K562 (cell line): ENCODE data around the gene TYMP. TPM values are rescaled to one million over a fixed set of nuclear protein-coding genes. Genes with fewer than 3 reads are reported as not detected.

Experiments used
- ATAC-seq: fragments of 200-7000 bp; cut with Tn5 transposase; 3 replicates; pipeline ENCODE4 v1.9.1; 2020; ENCODE audit warnings: moderate library complexity
- BruUV-seq: library from RNA; stranded (reverse); fragments of 400-500 nt; replicated peaks from 2 replicates; lab custom pipeline; 2021; lab: Mats Ljungman, UMichigan
- CTCF ChIA-PET: fragments of 300-600 bp; formaldehyde crosslinking; extraction: SDS; loops from one replicate; lab custom pipeline; 2021; ENCODE audit warnings: low intra/inter-chr PET ratio; lab: Yijun Ruan, JAX
- POLR2A ChIA-PET: fragments of 300-600, 350-650 bp; sonication (Branson Sonifier 250); formaldehyde crosslinking; extraction: SDS; loops from one replicate; lab custom pipeline; 2021; ENCODE audit warnings: antibody characterized with exemption, inconsistent platforms; lab: Yijun Ruan, JAX
- DNase-seq, 4 experiments: peaks; one replicate each; pipeline versions ENCODE4 v3.0.0 to v3.0.0-alpha.2; 2011 to 2018; ENCODE audit warnings: low spot score in 3 of 4, mixed read lengths in 3 of 4; ENCODE audit errors: extremely low read depth in 1 of 4
- FAIRE-seq: peaks from 2 replicates; lab custom pipeline; 2011; peaks lifted over from hg19 to GRCh38; lab: Jason Lieb, UNC
- H2AFZ ChIP-seq: 2 replicates; pipeline ENCODE4 v1.6.0; 2011; ENCODE audit warnings: low read depth, low read length, control low read depth, inconsistent platforms
- H3K27ac ChIP-seq: fragments of 200-600 bp; 3 replicates; pipeline ENCODE4 v1.8.0; 2011; ENCODE audit warnings: low read depth, mild to moderate bottlenecking, control low read depth, inconsistent platforms, low read length, moderate library complexity, mixed read lengths; ENCODE audit errors: extremely low read depth
- H3K27me3 ChIP-seq, 2 experiments: fragments of 300-600 bp in 1 of 2; 2 replicates in 1 of 2; 3 replicates in 1 of 2; pipeline versions ENCODE4 v1.6.0 to v1.8.0; 2011; ENCODE audit warnings: inconsistent platforms in 2 of 2, low read length in 2 of 2, mild to moderate bottlenecking in 1 of 2, mixed read lengths in 1 of 2, moderate library complexity in 1 of 2; ENCODE audit not compliant: control insufficient read depth in 2 of 2, insufficient read depth in 2 of 2
- H3K36me3 ChIP-seq: fragments of 300-600 bp; 3 replicates; pipeline ENCODE4 v1.8.0; 2011; ENCODE audit warnings: mild to moderate bottlenecking, low read length, inconsistent platforms; ENCODE audit not compliant: control insufficient read depth, insufficient read depth
- H3K4me1 ChIP-seq, 2 experiments: fragments of 200-600 bp in 1 of 2; replicated peaks in 1 of 2; 2 replicates in 1 of 2; 3 replicates in 1 of 2; pipeline versions ENCODE4 v1.5.1 to v1.8.0; 2011; ENCODE audit warnings: inconsistent platforms in 2 of 2, low read length in 2 of 2, mild to moderate bottlenecking in 1 of 2, mixed read lengths in 1 of 2, moderate library complexity in 1 of 2; ENCODE audit not compliant: control insufficient read depth in 2 of 2, insufficient read depth in 2 of 2
- H3K4me2 ChIP-seq: 2 replicates; pipeline ENCODE4 v1.6.1; 2011; ENCODE audit warnings: low read length, control low read depth, inconsistent platforms, mixed read lengths; ENCODE audit not compliant: insufficient read depth
- H3K4me3 ChIP-seq: fragments of 200-600 bp; sonication (generic), shearing (Covaris generic); 2 replicates; pipeline ENCODE4 v1.5.1; 2016; ENCODE audit warnings: control low read depth, inconsistent platforms
- H3K79me2 ChIP-seq: fragments of 200-600 bp; 3 replicates; pipeline ENCODE4 v1.8.0; 2011; ENCODE audit warnings: low read length, inconsistent platforms; ENCODE audit not compliant: control insufficient read depth, insufficient read depth
- H3K9ac ChIP-seq, 2 experiments: 2 replicates each; pipeline versions ENCODE4 v1.6.0 to v1.6.1; 2011; ENCODE audit warnings: low read depth in 2 of 2, low read length in 2 of 2, control low read depth in 1 of 2, inconsistent platforms in 1 of 2, mild to moderate bottlenecking in 1 of 2, mixed read lengths in 1 of 2; ENCODE audit not compliant: insufficient read depth in 1 of 2
- H3K9me1 ChIP-seq: one replicate; pipeline ENCODE4 v1.6.0; 2011; ENCODE audit warnings: inconsistent platforms, mild to moderate bottlenecking, low read length, moderate library complexity; ENCODE audit not compliant: control insufficient read depth, insufficient read depth
- H3K9me3 ChIP-seq: replicated peaks from 2 replicates; pipeline ENCODE4 v1.5.1; 2011; ENCODE audit warnings: low read depth, low read length, inconsistent platforms; ENCODE audit not compliant: control insufficient read depth, insufficient read depth
- H4K20me1 ChIP-seq: replicated peaks from 2 replicates; pipeline ENCODE4 v1.6.1; 2011; ENCODE audit warnings: low read length, inconsistent platforms, mixed read lengths; ENCODE audit not compliant: control insufficient read depth, insufficient read depth
- FOXJ3 ChIP-seq: sonication (generic); formaldehyde crosslinking; IDR thresholded peaks from 2 replicates; pipeline ENCODE4 v1.4.0; 2020; ENCODE audit warnings: mild to moderate bottlenecking, missing genetic modification reagents
- HLTF ChIP-seq: fragments of 450-650 bp; IDR thresholded peaks from 2 replicates; pipeline ENCODE4 v1.6.1; 2016
- KLF1 ChIP-seq: fragments of 450-650 bp; IDR thresholded peaks from 2 replicates; pipeline ENCODE4 v1.6.1; 2016; ENCODE audit warnings: missing genetic modification characterization, missing compliant biosample characterization
- WGBS: fragments of 100-300 bp; shearing (Covaris generic); methylation state at CpG from one replicate; pipeline ENCODE4 v1.1.6; 2016; ENCODE audit warnings: low coverage, mixed read lengths; ENCODE audit not compliant: insufficient coverage; ENCODE audit errors: missing lambda C conversion rate; 5-methylcytosine and 5-hydroxymethylcytosine counted together
- in situ Hi-C: fragments of 300-500 bp; cut with MboI; formaldehyde crosslinking; loops from 4 replicates; pipeline ENCODE4 v1.15.0; 2018; ENCODE audit warnings: inconsistent platforms, mixed read lengths
- intact Hi-C: fragments of 100-400 bp; cut with micrococcal nuclease; formaldehyde crosslinking; loops from 2 replicates; pipeline ENCODE4 v1.14.2; 2022
- polyA plus RNA-seq, 8 experiments: library from polyadenylated mRNA; depleted of rRNA in 4 of 8; stranded (reverse) in 5 of 8; unstranded in 3 of 8; fragments of >200 nt; fragmentation: Nextera tagmentation in 2 of 8; fragmentation: Illumina TruSeq in 1 of 8; extraction: Ambion mirVana in 2 of 8; extraction: Trizol in 1 of 8; gene quantifications; 2 replicates each; pipeline versions ENCODE4 v1.2.1 to v1.2.3, GENCODE V29; 2011 to 2014; ENCODE audit warnings: inconsistent platforms in 1 of 8, missing spikeins in 1 of 8
- total RNA-seq, 7 experiments: library from RNA; depleted of rRNA in 6 of 7; stranded (reverse); fragments of >200 nt in 6 of 7; fragmentation: Illumina TruSeq in 2 of 7; extraction: Trizol in 2 of 7; gene quantifications; 2 replicates each; pipeline versions ENCODE4 v1.2.1 to v1.2.3, GENCODE V29; 2011 to 2021; ENCODE audit warnings: low replicate concordance in 1 of 7
- TF ChIP-seq, protein P1 (sequence below): sonication (generic); formaldehyde crosslinking; IDR thresholded peaks from 2 replicates; pipeline ENCODE4 v1.8.0; 2022; ENCODE audit warnings: mild to moderate bottlenecking, low read depth, missing genetic modification reagents
- TF ChIP-seq, protein P2 (sequence below): fragments of 450-650 bp; formaldehyde crosslinking; IDR thresholded peaks from 2 replicates; pipeline ENCODE4 v1.4.0; 2020; ENCODE audit warnings: mild to moderate bottlenecking

Gene TYMP
- total and polyA plus RNA-seq, 9 of the 15 experiments (the other 6 are each of a cell fraction or from before 2014, with no cell fraction given) = 0.03 to 4.0 (median 2.4) TPM; not detected in 4

DNA sequence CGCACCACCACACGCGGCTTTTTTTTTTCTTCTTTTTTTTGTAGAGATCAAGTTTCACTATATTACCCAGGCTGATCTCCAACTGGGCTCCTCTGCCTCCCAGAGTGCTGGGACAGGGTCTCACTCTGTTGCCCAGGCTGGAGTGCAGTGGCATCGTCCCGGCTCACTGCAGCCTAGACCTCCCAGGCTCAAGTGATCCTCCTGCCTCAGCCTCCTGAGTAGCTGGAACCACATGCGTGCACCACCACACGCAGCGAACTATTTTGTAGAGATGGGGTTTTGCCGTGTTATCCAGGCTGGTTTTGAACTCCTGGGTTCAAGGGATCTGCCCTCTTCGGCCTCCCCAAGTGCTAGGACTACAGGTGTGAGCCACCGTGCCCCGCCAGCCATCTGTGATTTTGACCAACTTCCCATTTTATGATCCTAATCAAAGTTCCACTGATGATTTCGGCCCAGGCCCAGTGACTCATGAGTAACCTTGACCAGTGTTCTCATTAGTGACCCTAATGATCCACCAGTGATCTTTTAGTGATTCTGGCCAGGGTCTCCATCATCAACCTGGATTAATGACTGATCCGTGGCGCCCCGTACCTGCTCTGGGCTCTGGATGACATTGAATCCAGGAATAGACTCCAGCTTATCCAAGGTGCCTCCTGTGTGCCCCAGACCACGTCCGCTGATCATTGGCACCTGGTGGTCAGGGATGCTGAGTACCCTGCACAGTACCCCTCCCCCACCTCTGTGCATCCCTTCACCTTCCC, 1.7 kb downstream of the TYMP start:
- 0 out of 2 replicates have a peak, but pooled peaks cover 2% of the 10 kb centered on the region for H3K9me3 ChIP-seq
- POLR2A ChIA-PET = interaction anchor here (1.3 to 2.3 kb wide), 4 partner anchors 12 to 35 kb away, joined by 4 to 8 read pairs (median 5); partner anchors contain the start of genes LMF2, NCAPH2 and SYCE3
- H3K4me2 ChIP-seq = no peak overlapping the region
- FAIRE-seq (no peak), ATAC-seq (no peak)
- peaks cover 34% of the 10 kb centered on the region for H3K79me2 ChIP-seq
- CTCF ChIA-PET = no interaction called here
- peaks cover 12% of the 10 kb centered on the region; the same call in 1 of the 2 replicates for H4K20me1 ChIP-seq
- H3K36me3 ChIP-seq = peaks cover 17% of the 10 kb centered on the region; the same call in 1 of the 3 replicates
- intact Hi-C loops = loop anchor here (5.0 kb wide), 1 partner anchor 34 kb away; the partner anchor contains the start of gene SYCE3
- H3K9ac ChIP-seq = no peak overlapping the region
- H3K4me1 ChIP-seq = peaks cover 8 to 79% of the 10 kb centered on the region in 2 experiments; a peak in 4 of 5 replicates
- no peak overlapping the region for H3K27ac ChIP-seq
- no peak for TF ChIP-seq FOXJ3 (CRISPR knock-in tag)
- no peak for TF ChIP-seq KLF1 (tag)
- TF ChIP-seq, protein P1, sequence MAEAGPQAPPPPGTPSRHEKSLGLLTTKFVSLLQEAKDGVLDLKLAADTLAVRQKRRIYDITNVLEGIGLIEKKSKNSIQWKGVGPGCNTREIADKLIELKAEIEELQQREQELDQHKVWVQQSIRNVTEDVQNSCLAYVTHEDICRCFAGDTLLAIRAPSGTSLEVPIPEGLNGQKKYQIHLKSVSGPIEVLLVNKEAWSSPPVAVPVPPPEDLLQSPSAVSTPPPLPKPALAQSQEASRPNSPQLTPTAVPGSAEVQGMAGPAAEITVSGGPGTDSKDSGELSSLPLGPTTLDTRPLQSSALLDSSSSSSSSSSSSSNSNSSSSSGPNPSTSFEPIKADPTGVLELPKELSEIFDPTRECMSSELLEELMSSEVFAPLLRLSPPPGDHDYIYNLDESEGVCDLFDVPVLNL (CRISPR knock-in tag) = no peak
- TF ChIP-seq, protein P2, sequence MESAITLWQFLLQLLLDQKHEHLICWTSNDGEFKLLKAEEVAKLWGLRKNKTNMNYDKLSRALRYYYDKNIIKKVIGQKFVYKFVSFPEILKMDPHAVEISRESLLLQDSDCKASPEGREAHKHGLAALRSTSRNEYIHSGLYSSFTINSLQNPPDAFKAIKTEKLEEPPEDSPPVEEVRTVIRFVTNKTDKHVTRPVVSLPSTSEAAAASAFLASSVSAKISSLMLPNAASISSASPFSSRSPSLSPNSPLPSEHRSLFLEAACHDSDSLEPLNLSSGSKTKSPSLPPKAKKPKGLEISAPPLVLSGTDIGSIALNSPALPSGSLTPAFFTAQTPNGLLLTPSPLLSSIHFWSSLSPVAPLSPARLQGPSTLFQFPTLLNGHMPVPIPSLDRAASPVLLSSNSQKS (CRISPR knock-in tag) = no peak
- no peak for TF ChIP-seq HLTF
- TF ChIP-seq, all 486 proteins: peak for 0
- DNase-seq = no peak
- in situ Hi-C loops = no loop called here
- H3K27me3 ChIP-seq = no peaks in the 10 kb centered on the region
- H3K9me1 ChIP-seq = no peaks in the 10 kb centered on the region
- no peak overlapping the region for H2AFZ ChIP-seq
- no TSS peak for BruUV-seq
- H3K4me3 ChIP-seq = no peak overlapping the region
- 89% methylated on average over 13 of the region's 18 CpGs for WGBS
